RCC 7860 (cell line): ENCODE results near the gene ARMC9.
A peak's percentile ranks its signal among the peaks of the same experiment; 100 is the strongest.

Experiments
- DNase-seq: peaks from one replicate; pipeline ENCODE4 v3.0.0-alpha.2; 2015; ENCODE audit warnings: low spot score
- FAIRE-seq: peaks from 2 replicates; lab custom pipeline; 2012; peaks lifted over from hg19 to GRCh38; lab: Jason Lieb, UNC

Gene ARMC9

GRCh38 chr2:231410293-231411004, 212.0 kb downstream of the ARMC9 start:
- FAIRE-seq: no peak
- no peak for DNase-seq

GRCh38 chr2:231411237-231411636, 212.8 kb downstream of the ARMC9 start:
- no peak for DNase-seq
- no peak for FAIRE-seq

GRCh38 chr2:231411831-231412617, 213.6 kb downstream of the ARMC9 start:
- peak; percentile 86 for FAIRE-seq
- peak; percentile 94 for DNase-seq

- DNase-seq (no peak), FAIRE-seq (no peak)
Observed at GRCh38 chr2:231412618-231412963, 214.2 kb downstream of the ARMC9 start.

GRCh38 chr2:231413456-231413855, 215.0 kb downstream of the ARMC9 start:
- DNase-seq: no peak
- FAIRE-seq: no peak

- DNase-seq (no peak), FAIRE-seq (no peak)
Observed at GRCh38 chr2:231413921-231414476, 215.6 kb downstream of the ARMC9 start.

- FAIRE-seq: no peak
- no peak for DNase-seq
Observed at GRCh38 chr2:231415029-231415428, 216.6 kb downstream of the ARMC9 start.

GRCh38 chr2:231418820-231419640, 220.6 kb downstream of the ARMC9 start:
- DNase-seq: no peak
- no peak for FAIRE-seq

GRCh38 chr2:231421051-231421580, 222.7 kb downstream of the ARMC9 start:
- FAIRE-seq: no peak

GRCh38 chr2:231422056-231422455, 223.6 kb downstream of the ARMC9 start:
- no peak for DNase-seq
- FAIRE-seq: no peak

More at GRCh38 chr2:231421051-231421580, 222.7 kb downstream of the ARMC9 start:
- no peak for DNase-seq

- DNase-seq: no peak
- no peak for FAIRE-seq
Observed at GRCh38 chr2:231423176-231423575, 224.7 kb downstream of the ARMC9 start.
